Measurements from ENCODE around the gene ATF3.
"Not testable (repeated sequence)": the region's sequence is repeated elsewhere in the genome, so short reads cannot be mapped to it uniquely, and the experiment has no call there.

Gene ATF3

GRCh38 chr1:212629450-212630157 is 21.0 kb downstream of the ATF3 start:
- no peak for DNase-seq

GRCh38 chr1:212630158-212630900 is 21.8 kb downstream of the ATF3 start:
- peak; percentile 44 for DNase-seq

- DNase-seq = no peak
Measured at GRCh38 chr1:212633161-212633560, 24.6 kb downstream of the ATF3 start.

- no peak for DNase-seq
Measured at GRCh38 chr1:212634252-212634651, 25.7 kb downstream of the ATF3 start.

GRCh38 chr1:212635141-212635631 is 26.6 kb downstream of the ATF3 start:
- DNase-seq = no peak

GRCh38 chr1:212637902-212638301 is 29.3 kb downstream of the ATF3 start:
- no peak for DNase-seq

- DNase-seq = no peak
Measured at GRCh38 chr1:212638492-212639151, 30.1 kb downstream of the ATF3 start.

- DNase-seq = not testable (repeated sequence)
Measured at GRCh38 chr1:212639524-212639923, 31.0 kb downstream of the ATF3 start.

GRCh38 chr1:212640223-212640878 is 31.8 kb downstream of the ATF3 start:
- no peak for DNase-seq

GRCh38 chr1:212641956-212642355 is 33.4 kb downstream of the ATF3 start:
- no peak for DNase-seq

- no peak for DNase-seq
Measured at GRCh38 chr1:212643877-212644276, 35.3 kb downstream of the ATF3 start.

GRCh38 chr1:212644866-212645545 is 36.4 kb downstream of the ATF3 start:
- no peak for DNase-seq

- DNase-seq = no peak
Measured at GRCh38 chr1:212645546-212646543, 37.3 kb downstream of the ATF3 start.

GRCh38 chr1:212646588-212646987 is 38.0 kb downstream of the ATF3 start:
- DNase-seq = no peak

GRCh38 chr1:212647004-212647403 is 38.4 kb downstream of the ATF3 start:
- no peak for DNase-seq

GRCh38 chr1:212648431-212648830 is 39.9 kb downstream of the ATF3 start:
- DNase-seq = no peak

- DNase-seq = no peak
Measured at GRCh38 chr1:212649020-212649419, 40.5 kb downstream of the ATF3 start.

- DNase-seq = no peak
Measured at GRCh38 chr1:212650228-212650627, 41.7 kb downstream of the ATF3 start.

GRCh38 chr1:212651521-212651920 is 43.0 kb downstream of the ATF3 start:
- DNase-seq = no peak

GRCh38 chr1:212651977-212652376 is 43.4 kb downstream of the ATF3 start:
- DNase-seq = no peak

GRCh38 chr1:212652609-212653008 is 44.0 kb downstream of the ATF3 start:
- no peak for DNase-seq

All from T-helper 9 cell (primary cell).